GM06990 (cell line): ENCODE measurements around the gene SARS1.

Experiments
- DNase-seq: peaks from one replicate; pipeline ENCODE4 v3.0.0-alpha.2; 2011; ENCODE audit not compliant: insufficient read length; ENCODE audit errors: extremely low read depth
- H3K27me3 ChIP-seq: replicated peaks from 2 replicates; pipeline ENCODE4 v1.6.0; 2011; ENCODE audit warnings: low read length; ENCODE audit not compliant: control insufficient read depth, insufficient read depth
- H3K36me3 ChIP-seq: 2 replicates; pipeline ENCODE4 v1.5.1; 2011; ENCODE audit warnings: low read length; ENCODE audit not compliant: control insufficient read depth, insufficient read depth
- H3K4me3 ChIP-seq: replicated peaks from 2 replicates; pipeline ENCODE4 v1.5.1; 2011; ENCODE audit warnings: low read depth, mild to moderate bottlenecking, control low read depth, low read length
- TF ChIP-seq, protein P1 (sequence below): IDR thresholded peaks from 2 replicates; pipeline ENCODE4 v1.5.1; 2011; ENCODE audit warnings: low read length, control low read depth, mild to moderate bottlenecking, inconsistent platforms; ENCODE audit not compliant: insufficient read depth, poor library complexity, severe bottlenecking

The SARS1 gene

DNA sequence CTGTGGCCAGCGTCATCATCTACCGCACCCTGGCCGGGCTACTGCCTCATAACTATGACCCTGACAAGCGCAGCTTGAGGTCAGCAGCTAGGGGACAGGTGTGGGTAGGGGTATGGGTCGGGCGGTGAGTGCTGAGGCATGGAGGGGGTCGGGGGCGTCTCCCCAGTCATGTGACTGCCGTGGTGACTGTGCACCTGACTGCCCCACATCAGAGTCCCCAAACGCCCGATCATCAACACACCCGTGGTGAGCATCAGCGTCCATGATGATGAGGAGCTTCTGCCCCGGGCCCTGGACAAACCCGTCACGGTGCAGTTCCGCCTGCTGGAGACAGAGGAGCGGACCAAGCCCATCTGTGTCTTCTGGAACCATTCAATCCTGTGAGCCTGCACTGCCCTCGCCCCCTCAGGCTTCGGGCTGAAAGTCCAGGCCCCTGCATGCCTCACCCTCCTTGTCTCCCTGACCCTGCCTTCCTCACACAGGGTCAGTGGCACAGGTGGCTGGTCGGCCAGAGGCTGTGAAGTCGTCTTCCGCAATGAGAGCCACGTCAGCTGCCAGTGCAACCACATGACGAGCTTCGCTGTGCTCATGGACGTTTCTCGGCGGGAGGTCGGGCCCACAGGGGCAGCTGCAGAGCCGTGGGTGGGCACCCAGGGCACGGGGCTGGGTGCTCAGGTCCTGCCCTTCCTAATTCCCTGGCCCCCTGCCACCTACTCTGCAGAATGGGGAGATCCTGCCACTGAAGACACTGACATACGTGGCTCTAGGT lies 55.7 kb downstream of the SARS1 start:
- TF ChIP-seq, protein P1, sequence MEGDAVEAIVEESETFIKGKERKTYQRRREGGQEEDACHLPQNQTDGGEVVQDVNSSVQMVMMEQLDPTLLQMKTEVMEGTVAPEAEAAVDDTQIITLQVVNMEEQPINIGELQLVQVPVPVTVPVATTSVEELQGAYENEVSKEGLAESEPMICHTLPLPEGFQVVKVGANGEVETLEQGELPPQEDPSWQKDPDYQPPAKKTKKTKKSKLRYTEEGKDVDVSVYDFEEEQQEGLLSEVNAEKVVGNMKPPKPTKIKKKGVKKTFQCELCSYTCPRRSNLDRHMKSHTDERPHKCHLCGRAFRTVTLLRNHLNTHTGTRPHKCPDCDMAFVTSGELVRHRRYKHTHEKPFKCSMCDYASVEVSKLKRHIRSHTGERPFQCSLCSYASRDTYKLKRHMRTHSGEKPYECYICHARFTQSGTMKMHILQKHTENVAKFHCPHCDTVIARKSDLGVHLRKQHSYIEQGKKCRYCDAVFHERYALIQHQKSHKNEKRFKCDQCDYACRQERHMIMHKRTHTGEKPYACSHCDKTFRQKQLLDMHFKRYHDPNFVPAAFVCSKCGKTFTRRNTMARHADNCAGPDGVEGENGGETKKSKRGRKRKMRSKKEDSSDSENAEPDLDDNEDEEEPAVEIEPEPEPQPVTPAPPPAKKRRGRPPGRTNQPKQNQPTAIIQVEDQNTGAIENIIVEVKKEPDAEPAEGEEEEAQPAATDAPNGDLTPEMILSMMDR: no peak
- H3K36me3 ChIP-seq: no peaks in the 10 kb centered on the region

DNA sequence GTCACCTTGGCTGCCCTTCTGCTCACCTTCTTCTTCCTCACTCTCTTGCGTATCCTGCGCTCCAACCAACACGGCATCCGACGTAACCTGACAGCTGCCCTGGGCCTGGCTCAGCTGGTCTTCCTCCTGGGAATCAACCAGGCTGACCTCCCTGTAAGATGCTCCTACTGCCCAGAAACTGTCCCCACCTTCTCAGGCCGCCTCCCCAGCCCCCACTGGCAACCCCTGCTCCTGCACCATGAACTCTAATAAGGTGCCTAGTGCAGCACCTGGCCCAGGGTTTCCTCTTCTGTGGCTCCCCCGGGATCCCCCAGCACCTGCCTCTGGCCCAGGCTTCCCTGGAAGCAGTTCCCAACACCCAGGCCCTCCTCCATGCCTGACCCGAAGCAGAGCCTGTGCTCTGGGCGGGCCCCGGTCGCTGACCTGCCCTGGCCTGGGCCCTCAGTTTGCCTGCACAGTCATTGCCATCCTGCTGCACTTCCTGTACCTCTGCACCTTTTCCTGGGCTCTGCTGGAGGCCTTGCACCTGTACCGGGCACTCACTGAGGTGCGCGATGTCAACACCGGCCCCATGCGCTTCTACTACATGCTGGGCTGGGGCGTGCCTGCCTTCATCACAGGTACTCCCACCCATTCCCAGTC lies 56.4 kb downstream of the SARS1 start:
- H3K4me3 ChIP-seq: no peak overlapping the region
- no peaks in the 10 kb centered on the region for H3K27me3 ChIP-seq
- TF ChIP-seq, protein P1: no peak
- no peaks in the 10 kb centered on the region for H3K36me3 ChIP-seq
- no peak for DNase-seq

More for the DNA sequence above, 55.7 kb downstream of the SARS1 start:
- no peak for DNase-seq
- H3K4me3 ChIP-seq: no peak overlapping the region
- H3K27me3 ChIP-seq: no peaks in the 10 kb centered on the region

DNA sequence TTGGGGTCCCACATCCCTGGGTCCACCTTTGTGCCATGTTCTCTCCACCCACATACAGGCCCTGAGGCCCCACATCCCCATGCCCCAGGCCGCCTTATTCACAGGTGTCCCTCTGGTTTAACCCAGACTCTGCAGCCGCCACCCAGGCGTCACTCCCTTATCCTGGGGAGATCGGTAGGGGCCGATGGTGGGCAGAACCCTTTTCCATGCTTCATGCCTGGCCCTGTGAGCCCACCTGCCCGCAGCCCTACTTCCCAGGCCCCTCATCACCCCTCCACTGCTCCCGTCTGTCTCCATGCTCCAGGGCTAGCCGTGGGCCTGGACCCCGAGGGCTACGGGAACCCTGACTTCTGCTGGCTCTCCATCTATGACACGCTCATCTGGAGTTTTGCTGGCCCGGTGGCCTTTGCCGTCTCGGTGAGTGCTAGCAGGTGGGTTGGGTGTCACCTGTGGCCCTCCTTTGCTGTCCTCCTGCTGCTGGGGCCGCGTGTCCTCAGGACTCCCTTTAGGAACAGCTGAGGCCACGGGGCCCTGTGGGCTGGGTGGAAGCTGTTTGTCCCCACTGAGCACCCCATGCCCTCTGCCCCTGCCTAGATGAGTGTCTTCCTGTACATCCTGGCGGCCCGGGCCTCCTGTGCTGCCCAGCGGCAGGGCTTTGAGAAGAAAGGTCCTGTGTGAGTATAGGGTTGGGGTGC lies 57.1 kb downstream of the SARS1 start:
- TF ChIP-seq, protein P1: no peak
- no peak overlapping the region for H3K4me3 ChIP-seq
- DNase-seq: no peak
- H3K36me3 ChIP-seq: no peaks in the 10 kb centered on the region
- H3K27me3 ChIP-seq: no peaks in the 10 kb centered on the region

DNA sequence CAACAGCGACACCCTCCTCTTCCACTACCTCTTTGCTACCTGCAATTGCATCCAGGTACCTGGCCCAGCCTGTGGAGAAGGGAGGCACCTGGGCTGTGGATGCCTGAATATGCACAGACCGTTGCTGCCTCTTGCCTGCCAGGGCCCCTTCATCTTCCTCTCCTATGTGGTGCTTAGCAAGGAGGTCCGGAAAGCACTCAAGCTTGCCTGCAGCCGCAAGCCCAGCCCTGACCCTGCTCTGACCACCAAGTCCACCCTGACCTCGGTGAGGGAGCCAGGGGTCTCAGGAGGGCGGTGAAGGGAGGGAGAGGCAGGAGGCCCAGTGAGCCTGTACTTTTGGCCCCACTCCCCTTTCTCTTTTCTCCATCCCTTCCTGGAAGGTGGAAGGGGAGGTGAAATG lies 57.7 kb downstream of the SARS1 start:
- Histone ChIP-seq H3K36me3 (no peaks in the 10 kb centered on the region), H3K27me3 (no peaks in the 10 kb centered on the region), H3K4me3 (no peak overlapping the region)
- no peak for DNase-seq
- TF ChIP-seq, protein P1: no peak

DNA sequence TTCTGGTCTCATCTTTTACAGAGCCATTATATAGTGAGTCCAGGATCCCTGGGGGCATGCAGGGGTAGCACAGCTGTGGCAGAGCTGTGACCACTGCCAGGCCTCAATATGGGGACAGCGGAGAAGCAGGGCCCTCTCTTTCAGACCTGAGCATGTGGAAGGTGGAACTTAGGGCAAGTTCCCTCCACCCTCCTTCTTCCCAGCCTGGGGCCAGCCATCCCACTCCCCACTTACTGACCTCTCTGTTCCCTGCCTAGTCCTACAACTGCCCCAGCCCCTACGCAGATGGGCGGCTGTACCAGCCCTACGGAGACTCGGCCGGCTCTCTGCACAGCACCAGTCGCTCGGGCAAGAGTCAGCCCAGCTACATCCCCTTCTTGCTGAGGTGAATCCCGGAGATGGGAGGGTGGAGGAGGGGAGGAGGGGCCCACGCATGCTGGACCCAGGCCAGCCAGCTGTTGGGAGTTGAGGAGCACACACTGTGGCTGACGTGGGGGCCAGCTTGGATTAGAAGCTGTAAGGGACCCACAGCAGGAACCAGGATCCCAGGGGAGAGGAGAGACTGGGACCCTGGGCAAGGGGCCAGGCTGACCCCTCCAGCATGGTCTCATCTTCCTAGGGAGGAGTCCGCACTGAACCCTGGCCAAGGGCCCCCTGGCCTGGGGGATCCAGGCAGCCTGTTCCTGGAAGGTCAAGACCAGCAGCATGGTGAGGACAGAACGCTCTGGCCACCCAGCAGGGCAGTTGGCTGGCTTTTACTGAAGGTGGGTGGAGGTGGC lies 58.5 kb downstream of the SARS1 start:
- no peak for DNase-seq
- no peaks in the 10 kb centered on the region for H3K27me3 ChIP-seq
- TF ChIP-seq, protein P1: no peak
- no peak overlapping the region for H3K4me3 ChIP-seq
- H3K36me3 ChIP-seq: no peaks in the 10 kb centered on the region
